ENCODE data around the gene MOB3B. TPM values are rescaled to one million over a fixed set of nuclear protein-coding genes. Genes with fewer than 3 reads are reported as not detected.

Gene MOB3B
- total and polyA plus RNA-seq, 2 of the 13 experiments (the other 11 are each of a cell fraction or from before 2014, with no cell fraction given): 0.03 to 0.09 TPM

- TF ChIP-seq CAMTA2 (CRISPR knock-in tag; IDR thresholded peaks at IDR 0.05; ENCODE audit: borderline replicate concordance) (no peak), NFIC (IDR thresholded peaks at IDR 0.05; ENCODE audit: low read length) (no peak)
These were observed 28.7 kb upstream of the MOB3B start (continued) for GRCh38 chr9:27558307-27558706.

- 95% methylated on average over 8 of the region's 8 CpGs for WGBS (ENCODE audit: low lambda C conversion rate)
- H2AFZ ChIP-seq (ENCODE audit: low read length): no peak overlapping the region
- FAIRE-seq (no peak), DNase-seq (ENCODE audit: low spot score) (no peak), ATAC-seq (no peak)
- no peaks in the 10 kb centered on the region for H3K27me3 ChIP-seq (ENCODE audit: control insufficient read depth in 1 of 2, insufficient read depth in 2 of 2, low read length in 2 of 2)
- no peak overlapping the region for H3K27ac ChIP-seq (ENCODE audit: extremely low read length, insufficient read depth, low read length)
- H4K20me1 ChIP-seq (ENCODE audit: insufficient read depth, low read length): no peaks in the 10 kb centered on the region
- ChIA-PET POLR2A (no interaction called here), CTCF (ENCODE audit: low intra/inter-chr PET ratio, low total read pairs) (no interaction called here)
- H3K4me1 ChIP-seq (ENCODE audit: insufficient read depth, low read length): no peaks in the 10 kb centered on the region
- no peak overlapping the region for H3K4me2 ChIP-seq (ENCODE audit: low read depth, low read length)
- H3K4me3 ChIP-seq (replicated peaks in 1 of 3; ENCODE audit: insufficient read depth in 1 of 3, low read depth in 2 of 3, low read length in 3 of 3): no peak overlapping the region
- H3K36me3 ChIP-seq (replicated peaks in 1 of 2; ENCODE audit: control insufficient read depth in 1 of 2, insufficient read depth in 2 of 2, low read length in 2 of 2): peaks cover 0 to 6% of the 10 kb centered on the region in 2 experiments; a peak in 1 of 5 replicates
- H3K9me3 ChIP-seq (ENCODE audit: low read length): no peaks in the 10 kb centered on the region
- BruUV-seq (replicated peaks): no TSS peak
- TF ChIP-seq ZNF792 (CRISPR knock-in tag; IDR thresholded peaks at IDR 0.05) (no peak), NBN (conservative IDR thresholded peaks at IDR 0.05) (no peak), SNAI1 (CRISPR knock-in tag; IDR thresholded peaks at IDR 0.05; ENCODE audit: borderline replicate concordance) (no peak), CAMTA2 (CRISPR knock-in tag; IDR thresholded peaks at IDR 0.05; ENCODE audit: borderline replicate concordance) (no peak), PCBP2 (optimal IDR thresholded peaks at IDR 0.05; ENCODE audit: low read depth, low read length, poor library complexity, severe bottlenecking) (no peak), ZNF383 (CRISPR knock-in tag; IDR thresholded peaks at IDR 0.05; ENCODE audit: borderline replicate concordance) (no peak), IKZF1 (IDR thresholded peaks at IDR 0.05) (no peak), POLR2G (IDR thresholded peaks at IDR 0.05; ENCODE audit: low read depth, low read length) (no peak), FOXO1 (CRISPR knock-in tag; IDR thresholded peaks at IDR 0.05) (no peak), EHMT2 (IDR thresholded peaks at IDR 0.05; ENCODE audit: borderline replicate concordance, low read depth, low read length) (no peak), ZNF350 (CRISPR knock-in tag; IDR thresholded peaks at IDR 0.05; ENCODE audit: borderline replicate concordance, low read depth) (no peak), TBP (CRISPR knock-in tag; IDR thresholded peaks at IDR 0.05) (no peak)
- H3K9ac ChIP-seq (ENCODE audit: insufficient read depth, low read depth, low read length): no peak overlapping the region
- no peaks in the 10 kb centered on the region for H3K79me2 ChIP-seq (ENCODE audit: insufficient read depth, low read length)
- intact Hi-C loops (cut with micrococcal nuclease; ENCODE audit: unreplicated experiment) (no loop called here), in situ Hi-C loops (cut with HindIII; ENCODE audit: extremely low pct_ligation_motif_present, low pct_unique_long_range_greater_than_20kb) (no loop called here)
These were observed 26.9 kb upstream of the MOB3B start for GRCh38 chr9:27556470-27556869.

All from HepG2 (cell line).